NCI-H1417 (cell line): ENCODE data around the gene PLEKHM2.

Experiments used
- DNase-seq, 3 experiments: peaks; one replicate each; lab custom pipeline; 2025; lab: John Stamatoyannopoulos, UW

Gene PLEKHM2

GRCh38 chr1:15738416-15739113, 54.4 kb downstream of the PLEKHM2 start:
- peak in 1 of 3 experiments; percentile 27 for DNase-seq

DNA sequence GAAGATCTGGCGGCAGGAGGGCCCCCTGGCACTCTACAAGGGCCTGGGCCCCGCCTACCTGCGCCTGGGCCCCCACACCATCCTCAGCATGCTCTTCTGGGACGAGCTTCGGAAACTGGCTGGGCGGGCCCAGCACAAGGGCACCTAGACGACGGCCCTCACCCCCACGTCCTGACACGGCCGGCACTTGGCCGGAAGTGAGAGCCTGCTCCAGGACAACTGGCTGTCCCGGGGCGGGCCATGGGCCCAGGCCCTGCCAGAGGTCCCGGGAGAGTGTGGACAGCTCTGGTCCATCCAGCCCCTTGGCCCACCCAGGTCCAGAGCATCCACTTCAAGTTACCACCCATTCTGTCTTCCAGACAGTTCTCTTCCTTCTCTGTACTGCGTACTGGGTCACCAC, 55.1 kb downstream of the PLEKHM2 start:
- DNase-seq, result no peak

DNA sequence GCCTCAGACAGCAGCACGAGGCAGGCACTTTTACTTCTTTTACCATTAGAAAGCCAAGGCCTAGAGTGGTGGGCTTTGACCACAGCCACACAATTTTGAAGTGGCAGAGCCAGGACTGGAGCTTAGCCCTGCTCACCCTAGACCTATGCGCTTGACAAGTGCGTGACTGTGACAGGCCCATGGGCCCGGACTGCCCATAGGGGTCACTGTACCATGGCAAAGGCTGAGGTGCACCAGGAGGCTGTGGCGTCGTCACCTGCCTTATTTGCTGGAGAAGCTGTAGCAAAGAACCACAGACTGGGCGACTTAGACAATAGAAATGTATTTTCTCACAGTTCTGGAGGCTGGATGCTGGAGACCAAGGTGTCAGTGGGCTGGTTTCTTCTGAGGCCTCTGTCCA, 55.6 kb downstream of the PLEKHM2 start:
- DNase-seq, result no peak

DNA sequence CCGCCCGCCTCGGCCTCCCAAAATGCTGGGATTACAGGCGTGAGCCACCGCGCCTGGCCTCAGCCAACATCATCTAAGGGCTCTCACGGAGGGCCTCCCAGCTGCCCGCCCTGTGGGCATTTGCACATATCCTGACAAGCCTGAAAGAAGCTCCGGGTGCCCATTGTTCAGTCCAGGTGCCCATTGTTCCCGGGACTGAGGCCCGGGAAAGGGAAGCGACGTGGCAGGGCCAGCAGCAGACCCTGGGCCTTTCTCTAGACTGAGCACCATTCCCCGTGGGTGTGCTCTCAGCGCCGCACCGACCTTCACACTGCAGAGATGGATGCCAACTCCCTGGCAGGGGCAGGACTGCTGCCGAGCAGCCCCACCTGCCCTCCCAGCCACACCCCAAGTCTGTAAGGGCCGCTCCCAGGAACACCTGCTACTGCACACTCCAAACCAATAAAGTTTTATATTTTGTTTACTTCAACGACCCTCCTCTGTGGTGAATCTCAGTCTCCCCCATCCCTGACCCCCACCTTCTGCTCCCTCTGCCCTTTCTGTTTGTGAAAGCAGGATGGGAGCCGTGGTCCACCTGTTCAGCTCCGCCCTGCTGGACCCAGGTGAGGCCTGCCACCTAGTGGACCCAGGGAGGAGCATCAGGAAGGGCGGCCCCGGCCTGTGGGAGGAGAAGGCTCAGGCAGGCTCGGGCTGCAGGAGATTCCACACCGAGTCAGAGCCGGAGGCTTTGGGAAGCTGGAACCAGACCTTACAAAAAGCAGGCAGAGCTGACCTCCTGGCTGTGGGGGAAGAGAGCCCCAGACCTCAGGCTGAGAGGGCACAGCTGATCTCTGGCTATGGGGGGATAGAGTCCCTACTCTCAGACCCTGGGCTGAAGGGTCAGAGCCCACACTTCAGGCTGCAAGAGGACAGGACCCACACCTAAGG, 57.1 kb downstream of the PLEKHM2 start:
- peak; percentile 72 to 93 (median 85) for DNase-seq

GRCh38 chr1:15742339-15742801, 58.2 kb downstream of the PLEKHM2 start, which contains the start of gene TMEM82:
TSS of gene TMEM82 (plus strand) at chr1:15742499. CDS start at chr1:15742560, 61 bp downstream.
- no peak for DNase-seq

DNA sequence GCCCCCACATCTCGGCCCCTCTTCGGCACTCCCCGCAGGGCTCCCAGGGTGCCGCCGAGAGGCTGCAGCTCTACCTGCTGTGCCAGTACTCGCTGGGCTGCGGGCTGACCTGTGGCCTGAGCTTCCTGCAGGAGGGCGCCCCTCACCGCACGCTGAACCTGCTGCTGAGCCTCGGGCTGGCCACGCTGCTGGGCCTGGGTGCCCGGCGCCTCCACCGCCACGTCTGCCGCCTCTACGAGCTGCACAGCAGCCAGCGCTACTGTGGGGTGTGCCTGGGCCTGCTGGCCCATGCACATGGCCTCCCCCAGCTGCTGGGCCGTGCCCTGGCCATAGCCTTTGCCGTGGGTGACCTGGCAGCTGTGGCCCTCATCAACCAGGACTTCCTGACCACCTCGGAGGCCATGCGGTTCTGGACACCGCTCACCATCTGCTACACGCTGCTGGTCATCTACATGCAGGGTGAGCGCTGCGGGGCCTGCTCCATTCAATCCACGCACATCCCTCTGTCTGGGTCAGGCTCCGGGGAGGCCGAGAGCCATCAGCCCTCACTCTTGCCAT, 60.1 kb downstream of the PLEKHM2 start:
- DNase-seq, result no peak

DNA sequence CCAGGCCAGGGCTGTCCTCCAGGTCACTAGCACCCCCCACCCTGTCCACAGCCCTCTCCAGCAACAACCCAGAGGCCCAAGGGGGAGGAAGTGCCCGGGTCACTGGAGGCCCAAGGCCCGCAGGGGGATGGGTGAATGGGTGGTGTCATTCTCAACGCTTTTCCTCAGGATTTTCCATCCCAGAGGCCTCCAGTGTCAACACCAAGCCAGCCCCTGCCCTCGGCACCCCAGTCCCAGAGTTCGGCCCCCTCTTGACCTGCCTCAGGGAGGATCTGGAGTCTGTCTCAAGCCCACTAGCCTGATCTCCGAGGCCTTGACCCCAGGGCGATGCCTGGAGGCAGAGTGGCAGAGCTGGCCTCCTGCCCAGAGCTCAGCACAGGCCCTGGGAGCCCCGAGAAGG, 63.3 kb downstream of the PLEKHM2 start:
- no peak for DNase-seq

DNA sequence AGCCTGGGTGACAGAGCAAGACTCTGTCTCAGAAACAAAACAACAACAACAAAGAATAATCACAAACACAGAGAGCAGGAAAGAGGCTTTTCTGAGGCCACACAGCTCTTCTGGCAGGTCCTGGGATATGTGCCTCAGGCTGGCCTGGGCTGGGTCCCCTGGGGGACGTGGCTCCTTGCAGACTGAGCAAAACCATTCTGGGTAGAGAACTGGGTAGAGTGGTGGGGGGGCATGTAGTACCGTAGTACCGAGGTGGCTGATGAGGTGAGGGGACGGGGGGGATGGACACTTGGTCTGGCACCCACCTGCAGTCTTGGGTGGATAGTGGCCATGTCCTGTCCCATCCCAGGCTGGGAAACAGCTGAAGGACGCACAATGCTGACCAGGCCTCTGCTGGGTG, 64.1 kb downstream of the PLEKHM2 start:
- no peak for DNase-seq

- no peak for DNase-seq
These were observed 64.7 kb downstream of the PLEKHM2 start for GRCh38 chr1:15748690-15749398.

DNA sequence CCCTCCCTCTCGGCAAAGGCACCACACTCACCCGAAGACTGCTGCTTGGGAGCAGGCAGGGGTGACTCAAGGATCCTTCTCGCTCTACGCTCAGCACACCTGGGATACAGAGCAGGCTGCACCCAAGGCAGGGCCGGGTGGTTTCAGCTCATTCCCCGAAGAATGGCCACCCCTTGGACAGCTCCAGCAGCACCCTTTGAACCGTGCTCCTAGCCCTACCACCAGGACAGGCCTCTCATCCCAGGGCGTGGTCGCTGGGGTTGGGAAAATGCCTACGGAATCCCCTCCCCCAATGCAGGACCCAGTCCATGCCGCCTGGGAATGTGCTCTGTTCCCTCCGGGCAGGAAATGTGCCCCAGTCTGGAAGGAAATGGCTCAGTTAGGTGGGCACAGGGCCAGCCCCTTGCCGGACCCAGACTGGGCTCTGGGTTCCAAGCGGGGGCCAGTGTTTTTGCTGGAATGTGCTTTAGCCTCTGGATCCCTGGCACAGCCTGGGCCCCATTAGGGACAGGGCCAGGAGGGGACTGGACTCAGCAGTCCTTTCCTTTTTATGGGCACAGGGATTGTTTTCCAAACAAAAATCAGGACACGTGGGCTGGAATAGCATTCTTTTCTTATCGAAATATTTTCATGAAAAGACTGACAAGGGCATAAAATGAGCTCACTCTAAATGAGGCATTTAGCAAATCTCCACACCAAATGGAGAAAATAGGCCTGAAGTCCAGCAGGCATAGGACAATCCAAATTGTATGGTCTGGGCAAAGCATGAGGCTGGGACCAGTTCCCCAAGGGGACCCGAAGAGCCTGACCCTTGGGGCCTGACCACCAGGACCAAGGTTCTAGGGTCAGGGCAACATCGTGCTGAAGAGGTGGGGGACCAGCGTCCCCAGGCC, 65.5 kb downstream of the PLEKHM2 start:
- DNase-seq, result no peak

- DNase-seq, result no peak
These were observed 66.8 kb downstream of the PLEKHM2 start for GRCh38 chr1:15750924-15751323.

DNA sequence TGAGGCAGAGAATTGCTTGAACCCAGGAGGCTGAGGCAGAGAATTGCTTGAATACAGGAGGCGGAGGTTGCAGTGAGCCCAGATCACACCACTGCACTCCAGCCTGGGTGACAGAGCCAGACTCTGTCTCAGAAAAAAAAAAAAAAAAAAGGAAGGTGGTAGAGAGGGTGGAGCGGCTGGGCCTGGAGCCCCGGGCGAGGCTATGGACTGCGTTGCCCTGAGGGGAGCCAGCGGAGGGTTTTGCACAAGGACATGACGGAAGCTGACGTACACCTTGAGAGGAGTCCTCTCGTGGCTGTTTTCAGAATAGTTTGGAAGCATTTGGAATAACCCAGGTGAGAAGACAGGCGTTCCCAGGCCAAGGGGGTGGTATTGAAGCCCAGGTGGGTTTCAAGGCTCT, 67.6 kb downstream of the PLEKHM2 start:
- DNase-seq, result no peak

DNA sequence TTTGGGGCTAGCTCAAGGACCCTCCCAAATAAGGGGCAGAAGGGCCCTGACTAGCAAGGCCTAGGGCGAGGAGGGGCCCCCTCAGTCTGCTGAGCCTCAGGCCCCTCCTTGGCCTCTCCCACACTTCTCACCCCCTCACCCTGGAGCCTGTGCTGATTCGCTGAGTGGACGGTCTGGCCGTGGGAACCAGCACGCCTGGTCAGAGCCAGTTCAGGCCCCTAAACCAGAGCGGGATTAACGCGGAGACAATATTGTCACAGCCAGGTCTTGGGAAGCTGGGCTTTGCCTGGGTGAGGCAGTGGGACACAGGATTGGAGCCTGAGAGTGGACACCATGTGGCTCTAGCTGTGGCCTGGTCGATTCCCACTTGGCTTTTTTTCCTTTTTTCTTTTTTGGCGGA, 69.7 kb downstream of the PLEKHM2 start:
- no peak for DNase-seq

- DNase-seq, result no peak
These were observed 71.0 kb downstream of the PLEKHM2 start for GRCh38 chr1:15755021-15755645.

- DNase-seq, result no peak
These were observed 71.5 kb downstream of the PLEKHM2 start for GRCh38 chr1:15755646-15756040.

DNA sequence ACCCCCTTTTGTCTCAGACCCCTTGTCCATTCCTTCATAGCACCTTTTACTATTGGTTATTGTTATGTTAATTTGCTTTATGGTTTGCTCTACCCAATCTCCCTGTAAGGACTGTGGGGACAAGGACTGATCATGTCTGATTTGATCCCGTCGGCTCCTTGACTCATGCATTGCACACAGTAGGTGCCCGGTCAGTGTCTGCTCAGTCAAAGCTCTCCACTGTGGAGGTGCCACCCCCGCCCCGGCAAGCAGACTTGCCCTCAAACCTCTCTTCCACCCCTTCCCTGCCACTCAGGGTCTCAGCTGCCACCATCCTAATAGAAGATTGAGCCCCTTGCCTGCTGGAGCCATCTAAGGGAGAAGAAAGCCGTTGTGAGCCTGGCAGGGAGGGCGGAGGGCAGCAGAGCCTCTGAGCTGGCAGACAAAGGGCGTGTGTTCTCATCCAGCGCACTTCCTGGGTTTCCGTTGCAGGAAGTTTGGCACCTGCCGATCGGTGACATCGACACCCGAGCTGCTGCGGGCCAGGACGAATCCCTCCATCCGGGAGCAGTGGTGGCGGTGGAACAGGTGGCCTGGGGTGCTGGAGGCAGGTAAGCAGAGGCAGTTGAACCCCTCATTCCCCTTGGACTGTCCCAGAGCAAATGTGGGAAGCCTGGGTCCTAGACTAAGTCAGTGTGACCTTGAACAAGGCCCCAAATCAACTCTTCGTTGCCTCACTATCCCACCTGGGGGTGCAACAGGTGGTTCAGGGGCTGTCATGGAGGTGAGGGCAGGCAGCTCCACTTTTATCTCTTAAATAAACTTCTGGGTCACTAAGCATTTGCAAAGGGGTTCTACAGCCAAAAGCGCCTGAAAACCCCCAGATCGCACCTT, 72.3 kb downstream of the PLEKHM2 start:
- DNase-seq, result peak in 2 of 3 experiments; percentile 2 to 33

GRCh38 chr1:15757016-15757543, 73.0 kb downstream of the PLEKHM2 start:
- DNase-seq, result peak in 1 of 3 experiments; percentile 7

DNA sequence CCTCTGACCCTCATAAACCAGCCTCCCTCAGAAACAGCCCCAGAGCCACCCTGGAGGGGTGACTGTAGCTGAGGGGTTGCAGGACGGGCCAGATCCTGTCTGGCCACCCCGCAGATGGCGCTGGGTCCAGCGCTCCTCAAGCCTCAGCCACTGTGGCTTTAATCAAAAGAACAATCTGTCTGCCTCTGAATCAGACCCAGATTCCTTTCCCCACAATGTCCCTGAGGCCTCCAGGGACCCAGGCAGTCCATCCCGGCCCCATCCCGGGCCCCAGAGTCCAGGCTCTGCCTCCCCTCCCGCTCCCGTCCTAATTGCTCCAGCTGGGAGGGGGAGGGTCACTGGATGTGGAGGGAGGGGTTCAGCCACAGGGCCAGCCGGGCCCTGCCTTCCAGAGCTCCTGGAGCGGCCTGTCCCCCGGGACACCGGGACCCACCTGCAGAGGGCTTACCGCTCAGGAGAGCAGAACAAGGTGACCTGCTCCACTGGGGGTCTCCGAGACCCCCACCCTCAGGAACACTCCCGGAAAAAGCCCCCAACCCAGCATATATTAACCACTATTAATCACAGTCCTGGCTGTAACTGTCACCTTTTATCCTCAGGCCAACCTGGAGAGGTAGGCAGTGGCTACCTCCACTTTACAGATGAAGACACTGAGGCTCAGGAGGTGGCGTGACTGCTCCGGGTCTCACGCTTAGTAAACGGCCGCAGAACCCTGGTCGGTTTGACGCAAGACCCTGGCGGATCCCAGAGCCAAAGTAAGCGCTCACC, 73.6 kb downstream of the PLEKHM2 start:
- DNase-seq, result peak in 1 of 3 experiments; percentile 28
